Activated CD4-positive, alpha-beta T cell treated with anti-CD3 and anti-CD28 coated beads for 36 hours (primary cell): ENCODE results near the gene STK39. TPM values are rescaled to one million over a fixed set of nuclear protein-coding genes. Genes with fewer than 3 reads are reported as not detected.
"Not testable (repeated sequence)": the region's sequence is repeated elsewhere in the genome, so short reads cannot be mapped to it uniquely, and the experiment has no call there.

Experiments used
- ATAC-seq: fragments of 200-7000 bp; cut with Tn5 transposase; one replicate; pipeline ENCODE4 v1.10.0; 2021; ENCODE audit warnings: mild to moderate bottlenecking, moderate library complexity
- CTCF ChIA-PET: fragments of 350-600 bp; sonication (Branson Sonifier 250); formaldehyde crosslinking; loops from one replicate; lab custom pipeline; 2021; ENCODE audit warnings: antibody characterized with exemption; lab: Charles Lee
- POLR2A ChIA-PET: fragments of 350-600 bp; sonication (Branson Sonifier 250); formaldehyde crosslinking; loops from one replicate; lab custom pipeline; 2021; ENCODE audit warnings: antibody characterized with exemption, inconsistent platforms; lab: Charles Lee
- DNase-seq: peaks from one replicate; pipeline ENCODE4 v3.0.0-alpha.2; 2020
- H3K27ac Mint-ChIP-seq: one replicate; pipeline ENCODE4 v1.8.0; 2021; ENCODE audit warnings: mixed read lengths
- H3K27me3 Mint-ChIP-seq: one replicate; pipeline ENCODE4 v1.8.0; 2021; ENCODE audit warnings: mixed read lengths
- H3K36me3 Mint-ChIP-seq: one replicate; pipeline ENCODE4 v1.8.0; 2021; ENCODE audit warnings: low read depth, mixed read lengths
- H3K4me1 Mint-ChIP-seq: one replicate; pipeline ENCODE4 v1.8.0; 2021; ENCODE audit warnings: mixed read lengths
- H3K4me3 Mint-ChIP-seq: one replicate; pipeline ENCODE4 v1.8.0; 2021; ENCODE audit warnings: mild to moderate bottlenecking, moderate library complexity, mixed read lengths
- H3K9me3 Mint-ChIP-seq: one replicate; pipeline ENCODE4 v1.8.0; 2021; ENCODE audit warnings: low read depth, mixed read lengths
- intact Hi-C, 2 experiments: fragments of 100-400 bp; cut with DNase I in 1 of 2; cut with micrococcal nuclease in 1 of 2; formaldehyde crosslinking; loops; one replicate each; pipeline versions ENCODE4 v1.14.2 to v1.15.1; 2022 to 2024; cut with DNase I, micrococcal nuclease
- total RNA-seq, 2 experiments: library from RNA; stranded (reverse); gene quantifications; one replicate each; pipeline ENCODE4 v1.2.3, GENCODE V29; 2021

The STK39 gene
- total RNA-seq: 10 to 100 TPM; 42.1 to 44.5 TPM

DNA sequence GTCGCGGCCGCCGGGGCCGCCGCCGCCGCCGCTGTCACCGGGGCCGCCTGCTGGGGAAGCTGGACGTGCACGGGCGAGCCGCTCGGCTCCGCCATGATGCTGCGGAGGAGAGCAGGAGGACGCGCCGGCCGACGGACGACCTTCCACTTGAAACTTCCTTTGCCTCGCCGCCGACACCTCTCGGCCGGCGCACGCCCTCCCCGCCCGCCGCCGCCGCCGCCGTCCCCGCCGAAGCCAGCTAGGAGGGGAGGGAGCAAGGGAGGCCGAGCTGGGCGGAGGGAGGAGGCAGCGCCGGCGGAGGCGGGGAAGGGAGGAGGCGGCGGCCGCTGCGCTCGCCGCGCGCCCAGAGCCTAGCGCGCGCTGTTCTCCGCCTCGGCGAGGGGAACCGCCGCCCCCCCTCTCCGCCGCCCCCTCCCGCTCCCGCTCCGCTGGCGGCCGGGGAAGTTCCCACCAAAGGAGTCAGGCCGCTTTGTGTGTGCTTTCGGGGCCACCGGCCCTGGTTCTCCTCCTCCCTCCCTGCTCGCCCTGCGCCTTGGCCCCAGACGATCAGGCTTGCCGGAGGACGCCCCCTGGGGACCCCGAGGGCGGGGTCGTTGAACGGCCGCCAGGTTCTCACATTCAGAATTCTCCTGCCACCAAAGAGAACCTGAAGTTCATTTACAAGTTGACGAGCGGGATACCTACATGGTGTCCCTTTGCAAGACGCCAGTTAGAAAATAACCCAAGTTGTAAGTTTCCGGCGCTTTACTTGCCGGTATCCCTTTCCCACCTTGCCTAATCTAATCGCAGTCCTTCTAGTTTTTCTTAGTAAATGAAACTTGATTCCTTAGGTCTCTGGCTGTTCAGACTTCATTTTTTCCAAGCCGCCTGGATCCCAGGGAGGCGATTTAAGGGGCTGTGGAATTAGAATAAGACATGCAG is at the start of gene STK39:
Gene STK39 (minus strand): TSS at position 255 of the 921 bp plus-strand sequence. CDS start 160 bp downstream, at position 95.
- peak within 1 kb of the TSS; percentile 96 for H3K27ac Mint-ChIP-seq
- POLR2A ChIA-PET: interaction anchor here (0.9 kb wide), 1 partner anchor 36 kb away, joined by 3 read pairs; no protein-coding TSS in a partner anchor
- ATAC-seq (peak; percentile 73), DNase-seq (peak; percentile 87)
- H3K4me1 Mint-ChIP-seq: peaks cover 28% of the 10 kb centered on the region
- peak within 1 kb of the TSS; percentile 94 for H3K4me3 Mint-ChIP-seq
- CTCF ChIA-PET: interaction anchor here (1.4 kb wide), 1 partner anchor 87 kb away, joined by 7 read pairs; no protein-coding TSS in a partner anchor
- H3K27me3 Mint-ChIP-seq: no peaks in the 10 kb centered on the region
- no peaks in the 10 kb centered on the region for H3K9me3 Mint-ChIP-seq
- intact Hi-C loops: loop anchor here (1.0 to 10.0 kb wide), 13 partner anchors 35 to 1577 kb away; partner anchors contain the start of genes CERS6 (in 2 of the 2), LRP2 (in 1 of the 2), METTL5 (in 1 of the 2) and UBR3 (in 1 of the 2)
- peaks cover 14% of the 10 kb centered on the region for H3K36me3 Mint-ChIP-seq

DNA sequence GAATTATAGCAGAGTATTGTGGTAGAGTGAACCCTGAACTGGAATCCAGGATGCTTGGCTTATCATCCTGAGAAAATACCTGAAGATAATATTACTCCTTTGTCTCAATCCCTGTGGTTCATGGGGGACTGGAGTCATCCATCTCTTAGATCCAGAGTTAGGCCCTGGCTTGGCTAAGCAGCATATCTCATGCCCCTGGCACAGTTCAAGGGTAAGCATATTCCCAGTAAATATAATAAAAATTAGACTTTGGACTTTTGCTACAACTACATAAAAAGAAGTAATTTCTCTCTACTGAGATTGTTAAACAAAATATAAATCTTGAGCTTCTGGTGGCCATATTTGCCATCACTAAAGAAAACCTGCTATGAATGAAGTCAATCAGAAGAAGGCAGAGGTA is 47.7 kb upstream of the STK39 start:
- Mint-ChIP-seq H3K4me3 (no peak overlapping the region), H3K36me3 (no peaks in the 10 kb centered on the region), H3K4me1 (no peaks in the 10 kb centered on the region), H3K9me3 (no peaks in the 10 kb centered on the region), H3K27me3 (no peaks in the 10 kb centered on the region), H3K27ac (no peak overlapping the region)
- ChIA-PET POLR2A (no interaction called here), CTCF (no interaction called here)
- no peak for ATAC-seq
- intact Hi-C loops: no loop called here
- no peak for DNase-seq

DNA sequence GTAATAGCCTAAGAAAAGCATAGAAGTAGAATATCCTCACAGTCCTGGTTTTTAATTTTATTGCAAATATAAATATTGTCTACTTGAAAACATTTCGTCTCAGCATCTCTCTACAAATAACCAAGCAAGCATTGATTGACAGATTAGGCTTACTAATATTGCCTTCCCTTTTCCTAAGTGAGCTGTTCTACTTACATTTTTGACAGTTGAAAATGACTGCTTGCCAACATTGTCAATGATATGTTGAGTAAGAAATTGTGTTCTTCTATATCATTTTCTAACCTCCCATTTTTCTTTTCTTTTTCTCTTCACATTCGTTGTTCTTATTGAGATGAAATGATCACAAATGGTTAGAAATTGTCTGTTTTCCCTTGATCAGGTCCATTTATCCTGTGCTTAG is 47.0 kb upstream of the STK39 start:
- H3K27me3 Mint-ChIP-seq: no peaks in the 10 kb centered on the region
- ChIA-PET CTCF (interaction anchor here (0.5 to 1.4 kb wide), 5 partner anchors 18 to 656 kb away, joined by 3 to 5 read pairs (median 3); no protein-coding TSS in a partner anchor), POLR2A (interaction anchor here (0.6 kb wide), 1 partner anchor 143 kb away, joined by 5 read pairs; no protein-coding TSS in a partner anchor)
- H3K9me3 Mint-ChIP-seq: no peaks in the 10 kb centered on the region
- H3K4me1 Mint-ChIP-seq: no peaks in the 10 kb centered on the region
- no peak overlapping the region for H3K4me3 Mint-ChIP-seq
- DNase-seq (no peak), ATAC-seq (no peak)
- intact Hi-C loops: no loop called here
- H3K27ac Mint-ChIP-seq: no peak overlapping the region
- H3K36me3 Mint-ChIP-seq: no peaks in the 10 kb centered on the region

DNA sequence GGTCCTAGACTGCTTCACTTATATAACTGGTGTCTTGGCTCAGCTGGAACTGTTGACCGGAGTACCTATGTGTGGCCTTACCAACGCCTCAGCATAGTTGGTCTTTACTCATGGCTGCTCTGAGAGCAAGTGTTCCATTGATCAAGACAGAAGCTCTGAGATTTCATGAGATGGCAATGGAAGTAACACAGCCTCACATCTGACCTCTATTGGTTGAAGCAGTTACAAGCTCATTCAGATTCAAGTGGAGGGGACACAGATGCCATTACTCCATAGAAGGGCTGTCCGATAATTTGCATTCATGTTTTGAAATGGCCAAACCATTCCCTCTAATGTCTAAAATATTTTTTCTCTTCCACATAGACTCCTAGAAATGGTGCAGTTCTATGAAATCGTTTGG is 46.4 kb upstream of the STK39 start:
- Mint-ChIP-seq H3K36me3 (no peaks in the 10 kb centered on the region), H3K4me1 (no peaks in the 10 kb centered on the region), H3K27ac (no peak overlapping the region), H3K27me3 (no peaks in the 10 kb centered on the region), H3K4me3 (no peak overlapping the region), H3K9me3 (no peaks in the 10 kb centered on the region)
- CTCF ChIA-PET: interaction anchor here (0.5 to 1.4 kb wide), 6 partner anchors 18 to 657 kb away, joined by 3 to 5 read pairs (median 4); no protein-coding TSS in a partner anchor
- intact Hi-C loops: no loop called here
- no peak for DNase-seq
- POLR2A ChIA-PET: interaction anchor here (0.6 kb wide), 1 partner anchor 142 kb away, joined by 5 read pairs; no protein-coding TSS in a partner anchor
- ATAC-seq: no peak

DNA sequence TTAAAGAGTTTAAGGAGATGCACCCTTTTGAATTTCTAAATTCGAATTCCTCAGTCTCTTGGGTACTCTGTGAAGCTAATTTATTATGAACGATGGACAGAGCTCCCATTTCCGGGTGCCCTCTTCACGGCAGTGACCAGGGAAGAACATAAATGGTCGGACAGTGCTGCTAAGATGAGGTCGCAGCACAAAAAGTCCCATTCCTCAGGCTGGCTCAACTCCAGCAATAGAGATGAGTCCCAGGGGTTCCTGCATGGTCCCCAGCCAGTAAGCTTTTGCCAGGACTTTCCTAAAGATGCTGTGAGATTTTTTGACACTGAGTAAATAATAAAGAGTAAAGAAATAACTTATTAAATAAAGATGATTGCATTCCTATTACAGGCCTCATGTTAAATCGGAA is 43.0 kb upstream of the STK39 start:
- Mint-ChIP-seq H3K27ac (no peak overlapping the region), H3K9me3 (no peaks in the 10 kb centered on the region), H3K4me1 (no peaks in the 10 kb centered on the region), H3K4me3 (no peak overlapping the region), H3K36me3 (no peaks in the 10 kb centered on the region), H3K27me3 (no peaks in the 10 kb centered on the region)
- DNase-seq (no peak), ATAC-seq (no peak)
- POLR2A ChIA-PET: no interaction called here
- CTCF ChIA-PET: no interaction called here
- intact Hi-C loops: loop anchor here (1.0 kb wide), 1 partner anchor 12 kb away; no protein-coding TSS in a partner anchor

DNA sequence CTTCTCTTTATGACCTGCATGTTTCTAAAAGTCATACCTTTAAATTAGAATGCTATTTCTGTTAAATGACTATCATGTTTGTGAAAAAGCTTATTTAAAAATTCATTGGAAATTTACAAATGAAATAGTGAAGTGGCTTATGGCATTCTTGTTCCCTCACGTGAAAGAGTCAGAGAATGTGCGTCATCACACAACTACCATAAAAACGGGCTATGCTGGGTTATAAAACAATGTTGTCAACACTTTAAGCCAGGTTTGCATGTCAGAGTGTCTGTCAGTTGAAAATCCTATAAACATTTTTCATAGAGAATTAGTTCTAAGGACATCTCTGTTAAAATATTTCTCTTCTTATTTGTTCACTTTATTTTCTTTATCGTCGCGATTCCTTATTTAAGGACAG is 42.5 kb upstream of the STK39 start:
- CTCF ChIA-PET: no interaction called here
- DNase-seq: no peak
- no peak for ATAC-seq
- H3K36me3 Mint-ChIP-seq: no peaks in the 10 kb centered on the region
- no peak overlapping the region for H3K4me3 Mint-ChIP-seq
- H3K4me1 Mint-ChIP-seq: no peaks in the 10 kb centered on the region
- H3K27ac Mint-ChIP-seq: no peak overlapping the region
- intact Hi-C loops: loop anchor here (1.0 kb wide), 1 partner anchor 12 kb away; no protein-coding TSS in a partner anchor
- no peaks in the 10 kb centered on the region for H3K27me3 Mint-ChIP-seq
- POLR2A ChIA-PET: no interaction called here
- H3K9me3 Mint-ChIP-seq: no peaks in the 10 kb centered on the region

DNA sequence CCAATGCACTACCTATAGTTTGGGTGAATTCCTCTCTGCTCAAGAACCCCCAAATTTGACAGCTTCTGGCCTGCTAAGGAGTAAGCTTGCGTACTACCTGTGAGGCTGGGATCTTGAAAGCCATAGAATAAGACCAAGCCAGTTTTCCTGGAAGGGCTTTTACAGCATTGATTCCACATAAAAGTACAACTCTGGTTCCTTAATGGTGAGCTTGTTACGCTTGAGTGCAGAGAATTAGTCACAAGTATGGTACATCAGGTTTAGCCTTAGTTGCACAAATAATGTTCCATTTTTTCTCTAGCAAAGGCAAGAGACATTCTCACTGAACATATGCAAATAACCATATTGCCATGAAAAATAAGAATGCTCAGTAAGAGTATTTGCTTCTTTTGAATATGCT is 39.1 kb upstream of the STK39 start:
- CTCF ChIA-PET: no interaction called here
- no peak for DNase-seq
- H3K27me3 Mint-ChIP-seq: no peaks in the 10 kb centered on the region
- H3K4me3 Mint-ChIP-seq: no peak overlapping the region
- no peaks in the 10 kb centered on the region for H3K36me3 Mint-ChIP-seq
- H3K27ac Mint-ChIP-seq: no peak overlapping the region
- POLR2A ChIA-PET: no interaction called here
- no peaks in the 10 kb centered on the region for H3K4me1 Mint-ChIP-seq
- no peaks in the 10 kb centered on the region for H3K9me3 Mint-ChIP-seq
- no peak for ATAC-seq
- intact Hi-C loops: no loop called here

DNA sequence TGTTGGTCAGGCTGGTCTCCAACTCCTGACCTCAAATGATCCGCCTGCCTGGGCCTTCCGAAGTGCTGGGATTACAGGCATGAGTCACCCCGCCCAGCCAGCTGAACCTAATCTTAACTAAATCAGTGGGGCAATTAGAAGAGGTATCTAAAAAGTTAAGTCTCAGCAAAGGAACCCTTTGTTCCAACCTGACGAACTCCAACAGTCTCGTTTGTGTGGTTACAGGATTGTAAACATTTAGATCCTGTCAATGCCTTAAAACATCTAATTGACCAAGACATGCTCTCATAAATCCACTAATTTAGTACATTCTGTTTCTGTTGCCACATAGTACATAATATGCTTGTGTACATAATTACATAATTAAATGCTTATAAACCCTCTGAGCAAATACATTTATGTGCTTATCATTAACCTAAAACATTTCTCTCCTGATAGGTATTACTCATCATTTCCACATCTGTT is 31.1 kb upstream of the STK39 start:
- intact Hi-C loops: loop anchor here (1.0 kb wide), 1 partner anchor 12 kb away; no protein-coding TSS in a partner anchor
- ATAC-seq (no peak), DNase-seq (no peak)
- Mint-ChIP-seq H3K36me3 (no peaks in the 10 kb centered on the region), H3K27ac (no peak overlapping the region), H3K27me3 (no peaks in the 10 kb centered on the region), H3K4me3 (no peak overlapping the region), H3K4me1 (no peaks in the 10 kb centered on the region), H3K9me3 (no peaks in the 10 kb centered on the region)
- ChIA-PET CTCF (no interaction called here), POLR2A (no interaction called here)

DNA sequence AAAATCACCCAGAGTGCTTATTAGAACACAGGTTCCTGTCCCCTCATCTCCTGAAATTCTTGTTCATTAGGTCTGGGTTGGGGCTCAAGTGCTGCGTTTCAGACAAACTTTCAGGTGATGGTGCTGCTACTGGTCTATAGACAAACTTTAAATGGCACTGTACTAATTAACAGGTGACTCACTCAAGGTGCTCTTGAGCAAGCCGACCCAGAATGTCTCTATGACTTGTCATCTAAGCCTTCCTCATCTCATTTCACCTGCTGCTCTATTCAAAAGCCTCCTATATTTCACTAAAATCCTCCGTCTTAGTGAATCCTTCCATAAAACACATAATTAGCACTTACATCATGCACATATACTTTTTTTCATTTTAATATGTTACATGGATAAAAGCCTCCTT is 29.9 kb upstream of the STK39 start:
- Mint-ChIP-seq H3K27ac (no peak overlapping the region), H3K4me3 (no peak overlapping the region), H3K9me3 (no peaks in the 10 kb centered on the region), H3K27me3 (no peaks in the 10 kb centered on the region), H3K36me3 (no peaks in the 10 kb centered on the region), H3K4me1 (no peaks in the 10 kb centered on the region)
- CTCF ChIA-PET: no interaction called here
- ATAC-seq (no peak), DNase-seq (no peak)
- POLR2A ChIA-PET: no interaction called here
- intact Hi-C loops: no loop called here

DNA sequence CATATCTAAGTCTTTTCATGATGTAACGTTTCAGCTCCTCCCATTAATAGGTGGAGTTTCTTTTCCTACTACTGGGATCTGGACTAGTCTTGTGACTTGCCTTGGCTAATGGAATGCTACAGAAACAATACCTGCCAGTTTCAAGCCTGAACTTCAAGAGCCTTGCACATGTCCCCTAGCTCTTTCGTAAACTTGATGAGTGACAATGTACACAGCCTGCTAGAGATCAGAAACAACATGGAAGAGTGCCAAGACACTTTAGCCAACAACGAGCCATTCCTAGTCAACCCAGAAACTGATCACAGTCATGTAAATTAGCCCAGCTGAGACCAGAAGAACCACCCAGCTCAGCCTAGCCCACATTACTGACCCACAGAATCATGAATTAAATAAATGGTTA is 24.8 kb upstream of the STK39 start:
- no peak for ATAC-seq
- ChIA-PET POLR2A (no interaction called here), CTCF (no interaction called here)
- H3K4me1 Mint-ChIP-seq: no peaks in the 10 kb centered on the region
- no peaks in the 10 kb centered on the region for H3K9me3 Mint-ChIP-seq
- no peak overlapping the region for H3K4me3 Mint-ChIP-seq
- no peaks in the 10 kb centered on the region for H3K36me3 Mint-ChIP-seq
- no peak overlapping the region for H3K27ac Mint-ChIP-seq
- DNase-seq: no peak
- H3K27me3 Mint-ChIP-seq: no peaks in the 10 kb centered on the region
- intact Hi-C loops: no loop called here

DNA sequence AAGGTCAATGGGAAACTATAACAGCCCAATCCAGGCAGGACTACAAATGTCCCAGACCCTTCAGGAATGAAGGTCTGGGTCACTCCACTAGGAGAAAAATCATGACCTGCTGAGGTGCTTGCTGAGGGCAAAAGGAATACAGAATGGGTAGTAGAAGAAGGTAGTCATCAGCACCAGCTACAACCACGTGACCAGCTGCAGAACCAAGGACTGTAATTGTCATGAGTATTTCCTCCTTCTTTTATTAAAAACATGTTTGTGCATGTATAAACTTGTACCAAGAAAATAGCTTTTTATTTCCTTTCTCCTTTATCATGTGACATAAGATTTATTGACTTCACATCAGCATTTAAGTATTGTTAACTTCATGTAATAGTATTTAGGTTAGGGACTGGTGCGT is 15.5 kb upstream of the STK39 start:
- H3K36me3 Mint-ChIP-seq, POLR2A ChIA-PET, CTCF ChIA-PET, ATAC-seq, H3K4me1 Mint-ChIP-seq, H3K4me3 Mint-ChIP-seq, DNase-seq, H3K27ac Mint-ChIP-seq, intact Hi-C loops, H3K27me3 Mint-ChIP-seq: not testable (repeated sequence)
- peaks cover 14% of the 10 kb centered on the region for H3K9me3 Mint-ChIP-seq
